Keratinocyte (primary cell): ENCODE data around the gene SPPL3. TPM values are rescaled to one million over a fixed set of nuclear protein-coding genes. Genes with fewer than 3 reads are reported as not detected.

Experiments
- DNase-seq: peaks from one replicate; pipeline ENCODE4 v3.0.0-alpha.2; 2011; ENCODE audit warnings: low read depth, missing footprints, low spot score
- FAIRE-seq: peaks from 2 replicates; lab custom pipeline; 2011; peaks lifted over from hg19 to GRCh38; lab: Jason Lieb, UNC
- H2AFZ ChIP-seq: 2 replicates; pipeline ENCODE4 v1.6.0; 2012; ENCODE audit warnings: low read length, control low read depth, inconsistent platforms; ENCODE audit not compliant: control insufficient read depth
- H3K27ac ChIP-seq: 2 replicates; pipeline ENCODE4 v1.5.1; 2011; ENCODE audit warnings: low read length; ENCODE audit not compliant: control insufficient read depth, insufficient read depth
- H3K27me3 ChIP-seq: 3 replicates; pipeline ENCODE4 v1.6.0; 2011; ENCODE audit warnings: low read length; ENCODE audit not compliant: control insufficient read depth, insufficient read depth; ENCODE audit errors: extremely low read depth
- H3K36me3 ChIP-seq, 2 experiments: 2 replicates in 1 of 2; 3 replicates in 1 of 2; pipeline ENCODE4 v1.5.1; 2011; ENCODE audit warnings: low read length in 2 of 2, mild to moderate bottlenecking in 1 of 2; ENCODE audit not compliant: control insufficient read depth in 2 of 2, insufficient read depth in 2 of 2; ENCODE audit errors: extremely low read depth in 1 of 2
- H3K4me1 ChIP-seq: 3 replicates; pipeline ENCODE4 v1.5.1; 2011; ENCODE audit warnings: low read length; ENCODE audit not compliant: control insufficient read depth, insufficient read depth; ENCODE audit errors: extremely low read depth
- H3K4me2 ChIP-seq: 3 replicates; pipeline ENCODE4 v1.6.0; 2011; ENCODE audit warnings: low read depth, low read length; ENCODE audit not compliant: control insufficient read depth, insufficient read depth; ENCODE audit errors: extremely low read depth
- H3K4me3 ChIP-seq, 3 experiments: fragments of 200-600 bp in 1 of 3; sonication (generic) in 1 of 3; 2 replicates in 2 of 3; 3 replicates in 1 of 3; pipeline ENCODE4 v1.5.1; 2011 to 2016; ENCODE audit warnings: low read length in 3 of 3, mild to moderate bottlenecking in 3 of 3, control low read depth in 2 of 3, inconsistent platforms in 1 of 3, low read depth in 1 of 3, mixed read lengths in 1 of 3, mixed run types in 1 of 3, moderate library complexity in 1 of 3; ENCODE audit not compliant: control insufficient read depth in 2 of 3, insufficient read depth in 2 of 3; ENCODE audit errors: extremely low read depth in 1 of 3
- H3K79me2 ChIP-seq: 2 replicates; pipeline ENCODE4 v1.6.0; 2012; ENCODE audit warnings: low read length; ENCODE audit not compliant: control insufficient read depth, insufficient read depth
- H3K9ac ChIP-seq: 3 replicates; pipeline ENCODE4 v1.6.0; 2011; ENCODE audit warnings: low read length; ENCODE audit not compliant: control insufficient read depth, insufficient read depth; ENCODE audit errors: extremely low read depth
- H3K9me1 ChIP-seq: 3 replicates; pipeline ENCODE4 v1.6.0; 2011; ENCODE audit warnings: low read length; ENCODE audit not compliant: control insufficient read depth, insufficient read depth; ENCODE audit errors: extremely low read depth
- H3K9me3 ChIP-seq: 2 replicates; pipeline ENCODE4 v1.5.1; 2012; ENCODE audit warnings: low read depth, low read length; ENCODE audit not compliant: control insufficient read depth
- H4K20me1 ChIP-seq: 3 replicates; pipeline ENCODE4 v1.6.0; 2011; ENCODE audit warnings: low read length; ENCODE audit not compliant: control insufficient read depth, insufficient read depth; ENCODE audit errors: extremely low read depth
- CTCF ChIP-seq, 3 experiments: IDR thresholded peaks in 1 of 3; conservative IDR thresholded peaks in 1 of 3; optimal IDR thresholded peaks in 1 of 3; 2 replicates in 2 of 3; 3 replicates in 1 of 3; pipeline versions ENCODE3 to v1.5.1; 2011; ENCODE audit warnings: low read length in 3 of 3, mild to moderate bottlenecking in 3 of 3, moderate library complexity in 2 of 3, control low read depth in 1 of 3, inconsistent platforms in 1 of 3; ENCODE audit not compliant: insufficient read depth in 2 of 3; ENCODE audit errors: extremely low read depth in 1 of 3
- EZH2 ChIP-seq: IDR thresholded peaks from one replicate; pipeline ENCODE4 v1.6.1; 2012; ENCODE audit warnings: inconsistent platforms, mild to moderate bottlenecking, low read length, moderate library complexity
- dilution Hi-C: fragments of 300-500 bp; cut with MboI; formaldehyde crosslinking; loops from one replicate; pipeline ENCODE4 v1.7.0; 2020; ENCODE audit warnings: low sequenced_read_pairs; ENCODE audit not compliant: extremely low pct_ligation_motif_present
- polyA plus RNA-seq, 5 experiments: library from polyadenylated mRNA; depleted of rRNA in 3 of 5; stranded (reverse) in 3 of 5; stranded (forward) in 1 of 5; unstranded in 1 of 5; fragments of >200 nt; gene quantifications; 1 replicate in 1 of 5; 2 replicates in 3 of 5; 3 replicates in 1 of 5; pipeline versions ENCODE4 v1.2.1 to v1.2.3, GENCODE V29; 2011 to 2012; ENCODE audit warnings: missing spikeins in 2 of 5, low read depth in 1 of 5, low replicate concordance in 1 of 5

SPPL3 gene
- polyA plus RNA-seq, 1 donor (not counting 4 experiments of a cell fraction or from before 2014, with no cell fraction given) = 28.3 TPM

DNA sequence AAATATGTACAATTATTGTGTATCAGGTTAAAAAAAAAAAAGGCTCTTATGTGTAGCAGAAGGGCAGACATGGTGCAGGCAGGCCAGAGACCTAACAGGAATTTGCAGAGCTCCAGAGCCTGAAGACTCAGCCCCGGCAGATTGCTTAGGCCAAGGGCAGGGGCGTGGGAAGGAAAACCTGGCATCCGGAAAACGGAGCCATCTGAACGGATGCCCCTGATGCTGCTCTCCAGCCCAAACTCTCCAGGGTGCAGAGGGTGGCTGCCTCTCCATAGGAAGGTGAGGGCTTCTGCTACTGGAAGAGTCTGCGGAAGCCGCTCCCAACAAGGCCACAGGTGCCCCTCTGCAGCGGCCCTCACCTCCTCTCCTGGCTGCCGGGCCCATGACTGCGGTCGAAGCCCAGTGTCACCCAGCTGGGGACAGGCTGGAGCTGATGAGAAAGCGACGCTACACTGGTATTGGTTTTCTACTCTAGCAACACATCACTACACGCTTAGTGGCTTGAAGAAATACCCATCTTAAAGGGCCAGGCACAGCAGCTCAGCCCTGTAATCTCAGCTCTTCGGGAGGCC lies 159.2 kb downstream of the SPPL3 start:
- H3K79me2 ChIP-seq = no peaks in the 10 kb centered on the region
- H3K9me1 ChIP-seq = no peaks in the 10 kb centered on the region
- DNase-seq (no peak), FAIRE-seq (no peak)
- H3K36me3 ChIP-seq = no peaks in the 10 kb centered on the region
- TF ChIP-seq CTCF (optimal IDR thresholded peaks at IDR 0.05 in 1 of 3, IDR thresholded peaks at IDR 0.05 in 1 of 3, conservative IDR thresholded peaks at IDR 0.05 in 1 of 3; ENCODE audit: extremely low read depth in 1 of 3, insufficient read depth in 2 of 3, low read length in 3 of 3) = no peak
- TF ChIP-seq EZH2 = no peak
- dilution Hi-C loops = no loop called here
- no peaks in the 10 kb centered on the region for H3K9me3 ChIP-seq
- no peaks in the 10 kb centered on the region for H4K20me1 ChIP-seq
- no peaks in the 10 kb centered on the region for H3K27me3 ChIP-seq
- H3K4me1 ChIP-seq = no peaks in the 10 kb centered on the region
- H3K4me3 ChIP-seq = no peak overlapping the region
- no peak overlapping the region for H3K27ac ChIP-seq
- H3K4me2 ChIP-seq = no peak overlapping the region
- no peak overlapping the region for H3K9ac ChIP-seq
- no peak overlapping the region for H2AFZ ChIP-seq

- Histone ChIP-seq H3K4me3 (no peak overlapping the region), H3K9me1 (no peaks in the 10 kb centered on the region), H3K4me2 (no peak overlapping the region), H3K27ac (no peak overlapping the region), H4K20me1 (no peaks in the 10 kb centered on the region), H3K9me3 (no peaks in the 10 kb centered on the region), H2AFZ (no peak overlapping the region), H3K27me3 (no peaks in the 10 kb centered on the region), H3K36me3 (no peaks in the 10 kb centered on the region), H3K79me2 (no peaks in the 10 kb centered on the region), H3K4me1 (no peaks in the 10 kb centered on the region), H3K9ac (no peak overlapping the region)
- FAIRE-seq (no peak), DNase-seq (no peak)
- dilution Hi-C loops = no loop called here
- TF ChIP-seq CTCF (optimal IDR thresholded peaks at IDR 0.05 in 1 of 3, IDR thresholded peaks at IDR 0.05 in 1 of 3, conservative IDR thresholded peaks at IDR 0.05 in 1 of 3; ENCODE audit: extremely low read depth in 1 of 3, insufficient read depth in 2 of 3, low read length in 3 of 3) = no peak
- TF ChIP-seq EZH2 = no peak
These were observed 162.4 kb downstream of the SPPL3 start for GRCh38 chr12:120741476-120742421.
